ENCODE measurements around the gene TUBGCP3.

TUBGCP3 gene

DNA sequence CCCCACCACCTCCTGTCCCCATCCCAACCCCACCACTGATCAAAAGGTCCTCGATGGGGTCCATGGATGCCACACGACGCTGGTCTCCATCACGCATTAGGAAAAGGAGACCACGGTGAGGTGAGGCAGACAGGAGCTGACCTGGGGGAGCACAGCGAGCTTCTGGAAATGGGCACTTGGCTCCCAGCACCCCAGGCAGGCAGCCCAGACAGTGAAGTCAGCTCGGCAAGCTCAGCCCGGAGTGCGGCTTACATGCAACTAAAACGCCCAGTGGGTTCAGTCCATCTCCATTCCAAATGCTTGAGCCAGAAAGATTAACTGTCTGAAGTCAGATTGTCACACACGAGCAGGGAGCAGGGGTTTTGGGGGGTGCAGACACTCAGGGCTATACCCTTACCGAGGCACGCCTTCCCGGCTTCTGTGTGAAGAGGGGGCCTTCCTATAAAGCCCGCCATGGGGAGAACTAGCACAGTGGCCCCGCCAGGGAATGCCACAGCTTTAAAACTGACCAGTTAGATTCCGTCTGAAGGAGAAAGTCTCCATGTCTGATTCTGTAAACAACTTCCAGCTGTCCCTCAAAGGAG lies 132.4 kb downstream of the TUBGCP3 start:
- in situ Hi-C loops (cut with MboI; ENCODE audit: low sequenced_read_pairs): no loop called here

DNA sequence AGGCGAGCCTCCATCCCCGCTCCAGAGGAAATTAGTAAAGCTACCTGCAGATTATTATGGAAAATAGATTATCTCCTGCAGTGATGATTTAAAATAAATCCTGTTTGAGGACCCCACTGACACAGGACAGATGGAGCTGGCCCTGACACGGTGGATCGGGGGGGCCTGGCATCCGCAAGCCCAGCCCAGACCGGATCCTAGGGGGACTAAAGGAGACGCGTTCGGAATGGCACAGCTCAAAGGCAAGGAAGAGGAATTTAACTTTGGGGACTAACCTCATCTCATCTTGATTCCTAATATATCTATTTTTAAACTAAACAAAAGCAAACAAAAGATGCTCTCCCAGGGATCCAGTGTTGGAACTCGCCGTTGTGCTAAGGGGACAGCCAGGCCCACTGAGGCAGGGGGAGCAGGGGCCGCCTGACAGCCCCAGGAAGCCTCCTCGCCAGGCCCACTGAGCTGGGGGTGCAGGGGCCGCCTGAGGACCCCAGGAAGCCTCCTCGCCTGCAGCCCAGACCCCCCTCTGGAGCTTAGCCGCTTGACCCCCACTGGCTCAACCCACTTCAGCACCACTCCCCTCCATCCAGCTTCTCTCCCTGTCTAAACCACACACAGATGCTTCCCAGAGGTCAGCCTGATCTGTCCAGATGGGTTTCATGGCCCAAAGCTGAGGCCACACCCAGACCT lies 133.2 kb downstream of the TUBGCP3 start:
- in situ Hi-C loops (cut with MboI; ENCODE audit: low sequenced_read_pairs): no loop called here

DNA sequence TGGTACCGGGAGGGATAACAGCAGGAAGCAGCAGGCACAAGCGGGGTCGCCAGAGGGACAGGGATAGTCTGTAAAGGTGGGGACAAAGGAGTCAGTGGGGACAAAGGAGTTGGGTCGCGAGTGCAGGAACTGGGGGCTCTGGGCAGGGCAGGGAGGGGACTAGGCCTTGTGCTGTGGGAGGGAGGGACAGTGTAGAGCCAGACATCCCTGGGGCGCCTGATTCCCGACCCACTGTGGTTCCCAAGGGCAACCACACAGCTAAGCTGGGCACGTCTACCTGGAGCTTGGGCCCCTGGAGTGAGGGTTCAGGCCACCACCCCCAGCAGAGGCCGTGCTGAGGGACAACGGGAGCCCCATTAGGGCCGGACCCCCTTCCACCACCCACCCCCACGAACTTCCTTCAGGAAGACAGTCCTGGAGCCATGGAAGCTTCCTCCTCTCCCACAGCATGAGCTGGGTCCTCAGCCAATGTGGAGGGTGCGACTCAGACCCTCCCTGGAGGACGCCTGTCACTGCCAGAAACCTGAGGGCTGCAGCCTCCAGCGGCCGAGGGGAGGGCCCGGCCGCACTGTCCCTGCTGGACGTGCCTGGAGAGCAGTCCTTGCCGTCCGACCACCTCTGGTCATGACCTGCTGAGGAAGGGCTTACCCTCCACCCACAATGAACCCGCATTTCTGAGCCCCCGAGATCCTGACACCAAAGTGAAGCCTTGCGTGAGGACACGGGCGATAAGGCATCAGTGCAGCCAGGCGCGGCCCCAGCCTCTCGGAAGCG lies 133.9 kb downstream of the TUBGCP3 start:
- in situ Hi-C loops (cut with MboI; ENCODE audit: low sequenced_read_pairs): no loop called here

DNA sequence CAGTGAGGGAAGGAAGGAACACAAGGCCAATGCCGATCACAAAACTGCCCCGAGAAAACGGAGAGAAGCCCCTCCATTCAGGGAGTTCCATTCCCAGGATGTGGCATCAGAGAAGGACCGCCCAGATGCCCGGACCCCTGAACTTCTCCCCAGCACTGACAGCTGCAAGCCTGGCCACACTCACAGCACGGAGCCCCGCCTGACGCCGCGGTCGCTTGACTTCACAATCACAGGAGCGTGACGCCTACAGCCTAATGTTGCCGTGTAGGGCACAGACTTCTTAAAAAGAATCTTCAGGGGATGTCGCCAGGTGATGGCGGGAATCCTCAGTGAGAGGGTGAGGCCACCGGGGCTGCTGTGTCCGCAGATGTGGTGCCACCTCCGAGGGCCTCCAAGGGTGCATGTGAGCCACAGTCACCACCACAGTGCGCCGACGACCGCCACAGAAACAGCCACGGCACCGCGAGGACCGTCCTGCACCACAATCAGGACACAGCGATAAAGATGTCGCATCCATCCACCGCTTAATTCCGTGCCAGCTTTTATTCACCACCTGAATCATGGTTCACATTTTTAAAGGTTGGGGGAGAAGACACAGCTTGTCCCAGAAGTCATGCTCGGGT lies 134.6 kb downstream of the TUBGCP3 start:
- in situ Hi-C loops (cut with MboI; ENCODE audit: low sequenced_read_pairs): no loop called here

DNA sequence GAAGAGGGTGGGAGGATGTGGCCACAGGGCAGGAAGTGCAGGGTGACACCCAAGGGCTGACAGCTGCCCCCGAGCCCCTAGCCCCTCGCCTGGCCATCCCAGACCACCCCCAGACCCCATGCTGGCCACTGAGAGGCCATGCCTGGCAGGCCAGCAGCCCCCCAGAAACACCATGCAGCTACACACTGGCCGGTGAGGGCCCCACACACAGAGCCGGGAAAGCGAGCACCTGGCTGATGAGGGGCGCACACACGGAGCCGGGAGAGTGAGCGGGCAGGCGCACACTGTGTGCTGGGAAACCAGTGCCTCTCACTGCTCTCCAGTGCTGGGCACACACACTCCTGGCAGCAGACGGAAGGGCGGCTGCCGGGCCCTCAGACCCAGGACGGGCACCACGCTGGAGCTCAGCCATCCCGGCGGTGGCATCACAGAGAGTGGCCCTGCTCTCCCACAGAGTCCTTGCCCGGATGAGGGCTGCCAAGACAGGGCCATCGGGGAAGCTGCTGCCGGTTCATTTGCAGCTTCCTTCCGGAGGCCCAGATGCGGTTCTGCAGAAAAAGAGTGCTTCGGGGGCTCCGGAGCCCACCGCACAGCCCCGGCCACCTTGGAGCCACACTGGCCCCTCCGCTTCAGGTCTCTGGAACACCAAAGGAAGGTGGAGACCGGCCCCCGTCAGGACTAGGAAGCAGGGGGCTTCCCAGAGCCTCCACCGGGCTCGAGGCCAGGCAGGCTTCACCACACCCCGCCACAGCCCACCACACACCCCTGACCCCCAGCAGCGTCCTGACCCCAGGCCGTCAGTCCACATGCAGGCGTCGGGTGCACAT lies 135.4 kb downstream of the TUBGCP3 start:
- in situ Hi-C loops (cut with MboI; ENCODE audit: low sequenced_read_pairs): no loop called here

DNA sequence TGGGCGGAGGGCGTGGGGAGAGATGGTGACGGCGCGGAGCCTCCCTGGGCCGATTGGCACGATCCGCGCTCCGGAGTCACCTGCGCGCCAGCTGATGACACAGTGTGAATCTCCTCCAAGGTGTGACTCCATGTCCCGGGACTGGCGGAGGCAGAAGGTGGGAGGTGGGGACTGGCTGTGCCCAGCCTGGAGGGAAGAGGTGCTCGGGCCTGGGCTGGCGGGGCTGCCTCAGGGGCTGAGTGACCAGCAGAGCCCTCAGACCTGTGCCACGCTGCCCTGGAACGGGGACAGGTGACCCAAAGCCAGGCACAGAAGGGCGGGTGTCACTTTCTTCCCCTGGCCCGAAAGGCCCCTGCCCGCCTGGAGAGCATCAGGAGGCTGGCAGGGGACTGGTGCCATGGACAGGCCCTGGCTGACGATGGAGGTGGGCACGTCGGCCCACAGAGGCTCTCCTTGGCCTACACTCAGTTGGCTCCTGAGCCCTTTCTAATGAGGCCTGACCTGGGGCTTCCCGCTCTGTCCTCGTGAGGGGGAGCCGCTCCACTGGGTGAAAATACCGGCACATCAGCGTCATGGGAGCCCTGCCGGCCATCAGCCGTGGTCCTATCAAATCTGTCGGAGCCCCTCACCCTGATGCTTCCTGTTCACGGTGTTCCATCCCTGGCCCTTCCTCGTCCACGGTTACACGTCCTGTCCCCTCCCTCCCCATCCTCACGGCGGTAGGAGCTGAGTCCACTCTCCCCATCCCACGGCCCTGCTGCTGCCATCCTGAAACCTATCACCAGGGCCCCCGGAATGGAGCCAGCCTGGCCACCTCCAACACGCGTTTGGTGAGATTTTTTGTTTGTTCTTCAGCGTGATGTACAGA lies 136.2 kb downstream of the TUBGCP3 start:
- in situ Hi-C loops (cut with MboI; ENCODE audit: low sequenced_read_pairs): no loop called here

DNA sequence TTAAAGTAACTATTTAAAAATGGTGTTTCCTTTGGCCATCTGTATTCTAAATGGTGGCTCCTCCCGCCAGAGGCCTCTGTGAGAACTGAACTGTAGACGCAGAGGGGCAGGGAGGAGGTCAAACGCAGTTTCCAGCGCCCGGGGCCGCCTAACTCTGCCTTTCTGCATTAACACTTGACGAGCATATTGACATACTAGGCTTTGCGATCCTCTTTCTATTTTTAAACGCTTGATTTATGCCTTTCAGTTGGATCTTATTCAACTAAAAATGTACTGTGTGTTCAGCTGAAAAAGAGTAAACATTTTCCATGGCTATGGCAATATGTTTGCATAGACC lies 137.1 kb downstream of the TUBGCP3 start:
- in situ Hi-C loops (cut with MboI; ENCODE audit: low sequenced_read_pairs): no loop called here

DNA sequence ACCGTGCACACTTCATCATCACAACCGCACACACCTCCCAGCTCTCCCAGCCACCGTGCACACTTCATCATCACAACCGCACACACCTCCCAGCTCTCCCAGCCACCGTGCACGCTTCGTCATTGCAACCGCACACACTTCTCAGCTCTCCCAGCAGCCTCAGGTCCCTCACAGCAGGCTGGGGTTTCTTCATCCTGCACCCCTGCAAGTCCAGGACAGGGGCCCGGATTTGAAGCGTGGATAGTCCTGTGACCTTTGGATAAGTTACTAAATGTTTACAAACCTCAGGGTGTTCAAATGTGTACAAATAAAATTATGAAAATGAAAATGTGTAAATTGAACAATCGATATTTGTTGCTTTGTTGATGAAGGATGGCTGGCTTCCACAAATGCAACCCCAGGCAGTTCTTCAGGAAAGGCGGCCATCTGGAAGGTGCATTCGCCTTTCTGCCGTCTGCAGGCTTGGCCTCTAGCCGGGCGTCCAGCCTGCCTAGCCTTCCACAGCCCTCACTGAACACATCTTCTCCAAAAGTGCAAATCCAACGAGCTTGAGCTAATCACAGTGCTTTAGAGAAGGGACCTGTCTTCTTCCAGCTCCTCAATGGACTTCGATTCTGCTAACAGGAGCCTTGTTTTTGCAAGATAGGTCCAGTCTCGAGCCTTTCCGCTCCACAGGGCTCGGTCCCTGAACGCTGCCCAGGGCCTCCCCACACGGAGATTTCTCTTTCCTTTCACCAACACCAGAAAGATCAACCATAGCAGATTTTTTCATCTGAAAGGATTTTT lies 137.6 kb downstream of the TUBGCP3 start:
- in situ Hi-C loops (cut with MboI; ENCODE audit: low sequenced_read_pairs): no loop called here

DNA sequence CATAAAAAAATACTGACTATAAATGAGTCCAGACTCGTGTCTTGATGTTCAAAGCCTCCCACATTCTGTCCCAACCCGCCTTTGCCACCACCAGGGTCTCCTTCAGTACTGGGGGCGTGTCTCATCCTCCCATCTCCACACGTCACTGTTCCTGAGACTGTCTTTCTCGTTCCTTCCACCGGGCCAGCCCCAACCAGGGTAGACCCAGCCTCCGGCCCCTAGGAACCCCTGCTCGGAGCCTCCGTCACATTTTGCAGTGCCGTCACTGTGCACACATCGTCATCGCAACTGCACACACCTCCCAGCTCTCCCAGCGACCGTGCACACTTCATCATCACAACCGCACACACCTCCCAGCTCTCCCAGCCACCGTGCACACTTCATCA lies 138.4 kb downstream of the TUBGCP3 start:
- in situ Hi-C loops (cut with MboI; ENCODE audit: low sequenced_read_pairs): no loop called here

DNA sequence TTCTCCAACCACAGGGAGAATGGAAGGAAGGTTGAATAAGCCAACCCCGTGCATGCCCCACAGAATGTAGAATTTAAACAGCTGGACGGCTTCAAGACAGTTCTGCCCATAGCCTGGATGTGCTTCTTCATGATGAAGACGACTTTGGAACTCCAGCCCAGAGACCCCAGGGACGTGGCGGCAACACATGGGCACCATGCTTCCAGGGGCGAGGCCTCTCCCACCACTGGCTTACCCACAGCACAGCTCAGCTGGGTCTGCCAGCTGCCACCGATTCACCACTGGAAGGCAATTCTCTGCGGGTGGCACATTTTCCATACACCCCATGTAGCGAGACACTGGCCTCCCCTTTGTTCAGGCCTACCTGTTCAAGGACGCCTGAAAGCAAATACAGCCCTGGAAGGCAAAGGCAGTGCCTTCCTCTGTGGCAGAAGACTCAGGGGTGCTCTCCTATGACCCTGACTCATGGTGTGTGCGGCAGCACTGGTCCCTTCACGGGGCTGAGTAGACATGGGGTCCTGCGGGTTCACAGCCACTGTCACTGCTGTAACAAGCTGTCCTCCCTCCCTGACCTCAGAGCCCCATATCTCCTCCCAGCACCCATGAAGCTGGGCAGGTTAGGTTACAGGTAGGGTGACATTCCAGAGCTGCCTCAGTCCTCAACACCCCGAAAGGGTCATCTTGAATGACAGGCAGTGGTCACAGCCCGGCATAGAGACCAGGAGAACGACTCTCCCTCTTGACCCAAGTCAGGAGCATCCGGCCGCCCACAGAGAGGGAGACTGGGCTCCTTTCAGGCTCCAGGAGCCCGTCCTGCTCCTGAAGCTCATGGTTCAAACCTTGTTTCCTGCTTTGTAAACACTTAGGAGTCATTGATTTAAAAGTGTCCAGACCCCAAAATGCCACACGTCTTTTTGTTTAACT lies 139.1 kb downstream of the TUBGCP3 start:
- in situ Hi-C loops (cut with MboI; ENCODE audit: low sequenced_read_pairs): no loop called here

DNA sequence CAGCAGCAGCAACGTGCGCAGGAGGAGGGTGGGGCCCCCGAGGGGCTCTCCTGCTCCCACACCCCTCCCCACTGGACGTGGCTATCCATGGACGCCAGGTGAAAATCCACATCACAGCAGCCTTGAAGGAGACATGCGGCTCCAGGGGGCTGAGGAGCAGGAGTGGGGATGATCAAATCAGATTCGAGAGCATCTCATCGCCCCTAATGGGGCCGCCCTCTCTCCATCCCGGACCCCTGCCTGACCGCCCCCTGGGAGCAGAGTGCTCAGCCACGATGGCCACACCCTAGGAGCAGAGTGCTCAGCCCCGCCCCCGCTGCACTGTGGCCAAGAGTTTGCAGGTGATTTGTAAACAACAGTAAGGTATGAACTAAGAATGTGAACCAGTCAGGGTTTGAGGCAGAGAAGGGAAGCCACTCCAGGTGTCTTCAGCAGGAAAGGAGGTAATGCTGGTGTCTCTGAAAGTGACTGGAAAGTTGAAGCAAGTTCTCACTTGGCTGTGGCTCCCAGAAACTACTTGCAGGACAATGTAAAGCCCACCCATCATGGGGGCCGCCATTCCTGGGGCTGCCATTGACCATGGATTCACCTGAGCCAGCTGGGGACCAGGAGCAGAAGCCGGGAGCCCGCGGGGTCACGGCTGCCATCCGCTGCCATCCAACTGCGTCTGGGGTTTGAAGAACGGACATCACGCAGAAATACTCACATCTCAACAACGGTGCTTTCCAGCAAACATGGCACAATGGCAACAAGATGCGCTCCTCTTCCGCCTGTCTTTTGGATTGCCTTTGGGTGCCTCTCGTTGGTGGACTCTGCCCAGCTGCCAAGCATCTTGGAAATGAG lies 140.0 kb downstream of the TUBGCP3 start:
- in situ Hi-C loops (cut with MboI; ENCODE audit: low sequenced_read_pairs): no loop called here

DNA sequence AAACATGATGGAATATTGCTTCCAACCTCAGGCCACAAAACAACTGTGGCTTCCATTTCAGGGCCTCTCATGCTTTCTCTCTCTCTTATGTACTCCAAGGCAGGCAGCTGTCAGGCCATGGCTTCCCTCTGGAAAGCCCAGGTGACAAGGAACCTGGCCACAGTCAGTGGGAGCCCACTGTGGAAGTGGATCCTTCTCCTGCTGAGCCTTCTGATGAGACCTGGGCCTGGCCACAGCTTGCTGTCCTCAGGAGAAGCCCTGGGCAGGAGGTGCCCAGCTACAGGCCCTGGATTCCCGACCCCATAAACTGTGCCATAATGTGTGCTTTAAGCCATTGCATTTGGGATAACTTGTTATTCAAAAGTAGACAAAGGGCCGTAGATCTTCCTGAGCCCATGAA lies 140.6 kb downstream of the TUBGCP3 start:
- in situ Hi-C loops (cut with MboI; ENCODE audit: low sequenced_read_pairs): no loop called here

DNA sequence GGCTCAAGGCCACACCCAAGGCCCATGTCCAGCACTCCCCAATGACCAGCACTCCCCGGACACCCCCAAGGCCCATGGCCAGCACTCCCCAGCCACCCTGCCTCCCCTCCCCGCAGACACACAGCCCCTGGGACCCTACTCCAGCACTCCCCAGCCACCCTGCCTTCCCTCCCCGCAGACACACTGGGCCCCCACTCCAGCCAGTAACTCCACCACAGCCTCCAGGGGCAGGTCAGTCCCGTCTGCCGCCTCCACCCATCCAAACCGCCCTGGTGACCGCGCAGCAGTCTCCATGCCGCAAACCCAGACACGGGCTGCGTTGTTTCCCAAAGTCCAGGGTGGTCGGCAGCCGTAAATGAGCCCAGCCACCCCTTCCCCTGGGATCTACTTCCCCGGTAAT lies 141.1 kb downstream of the TUBGCP3 start:
- in situ Hi-C loops (cut with MboI; ENCODE audit: low sequenced_read_pairs): no loop called here

DNA sequence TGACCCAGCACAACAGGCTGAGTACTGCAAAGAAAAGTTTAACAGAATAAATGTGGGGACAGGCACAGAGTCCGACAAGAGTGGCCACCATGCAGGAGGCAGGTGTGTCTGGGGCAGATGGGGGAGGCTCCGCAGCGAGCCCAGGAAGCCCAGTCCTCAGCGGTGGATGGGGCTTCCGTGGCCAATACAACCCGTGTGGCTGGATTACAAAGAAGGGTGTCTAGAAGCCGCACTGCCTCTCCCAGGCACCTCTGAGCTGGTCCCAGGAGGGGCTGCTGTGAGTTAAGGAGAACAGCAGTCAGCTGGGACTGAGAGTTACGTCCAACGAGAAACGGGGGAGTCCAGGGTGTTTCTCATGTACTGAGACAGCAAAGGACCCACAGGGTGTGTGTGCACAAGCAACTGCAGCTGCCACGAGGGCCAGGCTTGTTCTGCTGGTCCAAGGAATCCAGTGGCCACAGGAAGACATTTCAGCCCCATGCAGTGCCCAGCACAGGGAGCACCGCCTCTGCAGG lies 141.5 kb downstream of the TUBGCP3 start:
- in situ Hi-C loops (cut with MboI; ENCODE audit: low sequenced_read_pairs): no loop called here

DNA sequence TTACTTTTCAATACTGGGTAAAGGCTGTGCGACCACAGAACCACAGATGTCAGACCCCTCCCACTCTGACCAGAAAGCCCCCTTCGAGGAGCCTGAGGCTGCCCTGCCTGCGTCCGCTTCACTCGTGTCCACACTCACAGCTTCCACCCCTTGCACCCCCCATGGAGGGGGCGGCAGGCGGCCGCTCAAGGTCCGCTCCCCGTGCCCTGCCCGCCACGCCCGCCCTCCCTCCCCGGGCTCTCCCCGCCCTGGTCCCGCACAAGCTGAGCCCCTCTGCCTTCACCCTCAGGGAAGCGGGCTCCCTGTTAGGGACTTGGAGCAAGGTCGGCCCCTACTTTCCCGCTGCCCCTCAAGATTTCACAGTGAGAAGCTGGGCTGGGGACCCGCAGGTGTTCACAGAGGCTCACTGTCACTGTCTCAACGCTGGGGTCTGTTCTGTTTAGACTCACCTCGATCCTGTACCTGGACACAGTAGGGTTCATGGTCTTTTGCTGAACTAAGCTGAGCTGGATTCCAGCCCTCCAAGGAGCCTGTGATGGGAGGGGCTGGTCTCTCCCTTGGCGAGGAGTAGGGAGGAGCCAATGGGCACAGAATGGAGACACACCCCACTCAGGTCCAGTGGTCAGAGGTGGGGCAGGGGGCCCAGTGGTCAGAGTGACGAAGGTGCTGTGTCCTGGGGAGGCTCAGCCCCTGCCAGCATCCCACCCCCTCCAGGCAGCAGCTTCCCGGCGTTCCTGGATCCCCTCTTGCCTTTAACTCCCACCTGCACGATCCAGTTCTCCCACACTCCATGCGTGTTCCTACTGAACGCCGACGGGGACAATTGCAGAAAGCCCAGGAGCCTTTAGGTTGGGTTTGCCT lies 142.3 kb downstream of the TUBGCP3 start:
- in situ Hi-C loops (cut with MboI; ENCODE audit: low sequenced_read_pairs): no loop called here
